ENCODE measurements around the gene FXYD3.
"Not testable (repeated sequence)": the region's sequence is repeated elsewhere in the genome, so short reads cannot be mapped to it uniquely, and the experiment has no call there.

The FXYD3 gene

DNA sequence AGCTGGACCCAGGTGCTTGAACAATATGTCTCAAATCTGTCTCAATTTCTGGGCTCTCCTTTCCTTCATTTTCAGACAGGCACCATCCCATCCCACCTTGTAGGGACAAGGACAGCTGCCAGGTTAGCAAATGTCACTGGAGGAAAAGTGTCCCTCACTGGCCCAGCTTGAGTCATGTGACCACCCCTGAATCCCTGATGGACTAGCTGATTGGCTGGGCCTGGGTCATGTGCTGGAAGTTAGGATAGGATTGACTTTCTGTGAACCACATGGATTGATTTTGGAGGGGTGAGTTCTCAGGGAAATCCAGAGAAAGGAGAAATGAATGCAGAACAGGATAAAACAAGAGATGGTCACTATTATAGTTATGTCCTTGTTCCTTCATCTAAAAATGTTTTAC is 28.2 kb upstream of the FXYD3 start:
- DNase-seq: no peak

DNA sequence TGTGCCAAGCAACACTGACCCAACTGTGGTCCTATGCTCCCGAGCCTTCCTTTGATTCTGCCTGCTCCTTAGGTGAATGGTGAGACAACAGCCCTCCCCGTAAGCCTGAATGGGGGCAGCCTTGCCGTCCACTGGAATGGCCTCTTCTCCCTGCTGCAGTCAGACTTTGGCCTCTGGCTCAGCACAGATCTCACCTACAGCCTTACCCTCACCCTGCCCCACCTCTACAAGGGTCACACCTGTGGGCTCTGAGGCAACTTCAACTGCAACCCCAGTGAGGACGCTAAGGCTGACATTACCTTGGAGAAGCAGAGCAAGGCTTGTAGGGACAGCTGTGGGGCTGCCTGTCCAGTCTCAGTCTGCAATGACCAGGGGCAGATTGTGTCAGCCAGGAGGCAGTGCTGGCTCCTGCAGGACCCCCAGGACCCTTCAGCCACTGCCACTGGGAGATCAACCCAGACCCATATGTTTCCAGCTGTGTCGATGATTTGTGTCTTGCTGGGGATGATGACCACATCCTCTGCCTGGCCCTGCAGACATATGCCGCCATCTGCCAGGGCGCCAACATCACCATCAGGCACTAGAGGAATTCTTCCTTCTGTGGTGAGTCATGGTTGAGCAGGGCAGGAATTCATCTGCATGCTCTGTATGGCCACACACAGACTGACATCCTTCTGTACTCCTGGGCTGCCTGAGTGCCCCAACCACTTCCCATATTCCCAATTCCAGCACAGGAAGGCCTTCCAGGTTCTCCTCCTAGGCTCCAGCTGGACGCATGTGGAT is 27.3 kb upstream of the FXYD3 start:
- DNase-seq: no peak

DNA sequence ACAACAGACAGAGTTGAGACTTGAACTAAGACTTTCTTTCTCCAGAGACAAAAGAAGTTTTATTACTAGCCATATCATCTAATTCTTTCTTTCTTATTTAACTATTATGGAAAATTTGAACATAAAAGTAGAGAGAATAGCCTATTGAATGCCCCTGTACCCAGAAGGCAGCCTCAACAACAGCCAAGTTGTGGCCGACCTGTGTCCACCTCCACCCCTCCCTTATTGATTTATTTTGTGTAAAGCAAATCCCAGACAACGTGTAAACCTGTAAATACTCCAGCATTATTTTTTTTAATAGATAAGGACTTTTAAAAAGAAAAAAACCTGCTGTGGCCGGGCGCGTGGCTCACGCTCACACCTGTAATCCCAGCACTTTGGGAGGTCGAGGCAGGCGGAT is 26.1 kb upstream of the FXYD3 start:
- no peak for DNase-seq

DNA sequence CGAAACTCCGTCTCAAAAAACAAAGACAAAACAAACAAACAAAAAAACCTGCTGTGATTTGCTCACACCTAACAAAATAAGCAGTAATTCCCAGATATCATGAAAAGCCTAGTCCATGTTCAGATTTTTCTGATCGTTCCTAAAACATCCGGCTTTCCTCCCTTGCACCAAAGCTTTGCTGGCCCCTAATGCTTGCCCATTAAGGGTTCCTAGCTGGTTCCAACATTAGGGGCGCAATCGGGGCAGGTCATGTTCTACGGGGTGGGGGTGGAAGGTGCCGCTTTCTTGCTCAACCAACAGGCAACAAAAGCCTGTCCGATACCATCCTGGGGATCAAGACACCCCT is 25.5 kb upstream of the FXYD3 start:
- DNase-seq: no peak

DNA sequence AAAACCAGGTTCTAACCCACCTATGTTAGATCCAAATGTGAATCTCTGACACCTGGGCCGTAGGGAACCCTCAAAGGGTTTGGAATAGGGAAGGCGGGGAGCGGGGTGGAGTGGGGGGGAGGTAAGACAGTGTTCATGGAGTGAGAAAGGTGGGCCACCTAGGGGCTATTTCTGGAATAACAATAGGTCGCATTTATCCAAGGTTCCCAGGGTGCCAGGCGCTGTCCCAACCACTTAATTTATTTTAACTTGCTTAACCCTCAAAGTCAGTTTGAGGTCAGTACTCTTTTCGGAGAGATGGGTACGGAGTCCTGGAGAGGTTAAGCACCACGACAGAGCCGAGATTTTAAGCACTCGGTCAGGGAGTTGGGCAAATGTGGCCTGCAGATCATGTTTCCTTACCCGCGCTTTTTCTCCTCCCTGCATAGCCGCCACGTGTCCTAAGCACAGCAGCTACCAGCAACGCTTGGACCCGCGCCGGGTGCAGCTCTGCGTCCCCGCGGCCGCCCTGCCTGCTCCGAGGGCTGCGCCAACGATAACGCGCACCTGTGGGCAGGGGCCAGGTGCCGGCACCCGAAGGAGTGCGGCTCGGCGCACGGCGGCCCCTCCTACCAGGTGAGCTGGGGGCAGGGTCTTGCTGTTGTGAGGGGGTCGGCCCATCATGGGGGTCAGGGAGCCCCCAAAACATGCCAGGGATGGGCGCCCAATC is 25.0 kb upstream of the FXYD3 start:
- DNase-seq: peak; percentile 61

DNA sequence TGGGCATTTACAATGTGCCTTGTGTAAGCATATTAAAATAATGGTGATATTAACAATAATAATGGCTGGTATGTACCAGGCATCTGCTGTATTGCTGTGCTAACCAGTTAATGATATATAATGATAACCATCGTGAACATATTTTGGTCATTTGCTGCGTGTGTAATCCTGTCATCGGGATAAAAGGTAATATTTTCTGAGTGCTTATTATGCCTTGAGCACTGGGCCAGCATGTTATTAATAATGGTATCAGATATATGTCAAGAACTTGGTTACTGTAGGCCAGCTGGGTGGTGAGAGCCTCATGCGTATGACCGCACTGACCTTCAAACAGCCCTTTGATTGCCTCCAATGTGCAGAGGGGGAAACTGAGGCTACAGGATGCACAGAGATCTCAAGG is 22.2 kb upstream of the FXYD3 start:
- no peak for DNase-seq

DNA sequence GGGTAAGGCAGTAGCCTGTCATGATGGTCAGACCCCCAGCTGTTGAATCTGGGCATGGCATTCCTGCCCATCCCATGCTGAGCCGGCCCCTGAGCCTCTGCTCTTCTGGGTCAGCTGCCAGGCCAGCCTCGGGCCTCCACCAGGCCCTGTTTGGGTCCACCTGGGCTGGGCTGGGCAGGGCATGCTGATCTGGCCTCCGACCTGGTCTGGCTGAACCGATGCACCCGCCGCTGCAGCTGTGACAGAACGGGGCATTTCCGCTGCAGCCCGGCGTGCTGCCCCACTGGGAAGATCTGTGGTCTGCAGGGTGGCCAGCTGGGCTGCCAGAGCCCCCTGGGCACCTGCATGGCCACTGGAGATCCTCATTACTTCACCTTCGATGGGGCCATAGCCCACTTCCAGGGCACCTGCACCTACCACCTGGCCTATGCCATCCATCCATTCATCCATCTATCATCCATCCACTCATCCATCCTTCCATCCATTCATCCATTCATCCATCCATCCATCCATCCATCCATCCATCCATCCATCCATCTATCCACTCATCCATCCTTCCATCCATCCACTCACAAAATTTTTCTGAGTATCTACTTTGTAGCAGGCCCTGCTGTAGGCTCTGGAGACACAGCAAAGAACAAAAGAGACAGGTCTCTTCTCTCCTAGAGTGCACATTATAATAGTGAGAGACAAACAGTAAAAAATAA is 21.5 kb upstream of the FXYD3 start:
- DNase-seq: no peak

DNA sequence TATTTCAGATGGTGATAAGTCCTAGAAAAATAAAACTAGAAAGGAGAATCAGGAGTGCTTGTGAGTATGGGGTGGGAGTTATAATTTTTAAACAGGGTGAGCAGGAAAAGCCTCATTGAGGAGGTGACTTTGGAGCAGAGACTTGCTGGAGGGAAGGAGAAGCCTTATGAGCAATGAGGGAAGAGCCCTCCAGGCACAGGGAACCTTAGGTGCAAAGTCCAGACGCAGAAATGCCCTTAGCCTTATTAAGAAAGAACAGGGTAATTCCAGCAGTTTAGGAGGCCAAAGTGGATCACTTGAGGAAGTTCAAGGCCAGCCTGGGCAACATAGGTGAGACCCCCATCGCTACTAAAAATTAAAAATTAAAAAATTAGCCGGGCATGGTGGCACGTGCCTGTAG is 21.0 kb upstream of the FXYD3 start:
- DNase-seq: no peak

DNA sequence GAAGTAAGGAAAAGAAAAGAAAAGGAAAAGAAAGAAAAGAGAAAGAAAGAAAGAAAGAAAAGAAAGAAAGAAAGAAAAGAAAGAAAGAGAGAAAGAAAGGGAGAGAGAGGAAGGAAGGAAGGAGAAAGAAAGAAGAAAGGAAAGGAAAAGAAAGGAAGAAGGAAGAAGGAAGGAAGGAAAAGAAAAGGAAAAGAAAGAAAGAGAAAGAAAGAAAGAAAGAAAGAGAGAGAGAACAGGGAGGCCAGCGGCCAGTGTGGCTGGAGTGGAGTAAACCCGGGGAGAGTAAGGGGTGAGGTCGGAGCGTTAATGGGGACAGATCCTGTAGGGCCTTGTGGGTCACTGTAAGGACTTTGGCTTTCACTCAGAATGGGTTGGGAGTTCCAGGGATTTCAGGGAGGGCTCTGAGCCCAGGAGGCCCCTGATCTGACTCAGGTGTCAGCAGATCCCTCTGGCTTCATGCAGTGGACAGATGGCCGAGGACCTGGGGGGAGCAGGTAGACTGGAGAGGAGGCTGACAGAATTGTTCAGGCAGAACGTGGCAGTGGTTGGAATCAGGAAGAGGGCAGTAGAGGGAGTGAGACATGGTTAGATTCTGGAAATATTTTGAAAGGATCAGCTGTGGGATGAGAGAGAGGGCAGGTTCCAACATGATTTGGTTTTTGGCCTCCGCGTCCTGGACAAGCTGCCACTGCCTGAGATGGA is 19.8 kb upstream of the FXYD3 start:
- no peak for DNase-seq

DNA sequence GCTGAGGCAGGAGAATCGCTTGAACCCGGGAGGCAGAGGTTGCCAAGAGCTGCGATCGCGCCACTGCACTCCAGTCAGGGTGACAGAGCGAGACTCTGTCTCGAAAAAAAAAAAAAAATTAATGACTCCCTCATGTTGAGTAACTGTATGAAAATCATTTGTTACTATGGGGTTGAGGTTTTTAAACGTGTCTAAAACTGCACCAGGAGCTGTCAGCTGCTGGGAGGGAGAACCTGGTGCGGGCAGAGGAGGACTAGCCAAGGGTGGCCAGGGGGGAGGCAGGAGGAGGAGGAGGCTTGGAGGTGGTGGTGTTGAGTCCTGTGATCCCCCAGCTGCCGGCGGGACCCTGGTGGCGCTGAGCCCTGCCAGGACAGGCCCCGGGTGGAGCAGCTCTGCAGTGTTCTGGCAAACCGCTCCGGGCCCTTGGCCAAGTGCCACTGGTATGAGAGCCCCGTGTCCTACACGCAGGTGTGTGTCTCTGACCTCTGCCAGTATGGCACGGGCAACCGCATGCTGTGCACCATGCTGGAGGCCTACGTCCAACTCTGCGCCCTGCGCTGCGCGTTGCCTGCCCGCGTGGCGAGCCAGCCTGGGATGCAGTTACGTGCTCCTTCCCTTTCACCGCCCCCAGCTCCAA is 17.1 kb upstream of the FXYD3 start:
- no peak for DNase-seq

DNA sequence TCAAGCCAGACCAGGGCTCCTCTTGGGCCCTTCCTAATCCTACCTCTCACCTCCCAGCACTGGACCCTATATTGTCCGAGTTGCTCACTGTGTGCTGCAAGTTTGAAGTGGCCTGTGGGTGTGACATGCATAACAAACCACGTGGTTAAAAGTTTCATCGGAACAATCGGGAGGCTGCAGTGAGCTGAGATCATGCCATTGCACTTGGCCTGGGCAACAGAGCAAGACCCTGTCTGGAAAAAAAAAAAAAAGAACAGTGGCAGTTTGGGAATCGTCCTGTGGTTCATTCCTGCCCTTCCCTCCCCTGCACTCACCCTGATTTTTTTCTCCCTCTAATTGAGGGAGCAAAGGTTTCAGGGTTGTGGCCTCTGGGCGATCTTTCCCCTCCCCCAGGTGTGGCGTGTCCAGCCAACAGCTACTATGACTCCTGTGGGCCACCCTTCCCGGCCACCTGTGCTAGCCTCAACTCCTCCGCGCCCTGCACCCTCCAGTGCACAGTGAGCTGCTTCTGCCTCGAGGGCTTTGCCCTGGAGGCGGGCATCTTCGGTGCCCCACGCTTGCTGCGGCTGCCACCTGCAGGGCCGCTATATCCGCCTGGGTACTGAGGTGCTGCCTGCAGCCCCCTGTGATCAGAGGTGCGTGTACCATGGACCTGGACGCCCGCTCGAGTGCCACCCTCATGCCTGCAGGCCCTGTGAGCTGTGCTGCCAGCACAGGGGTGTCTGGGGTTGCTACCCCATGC is 16.3 kb upstream of the FXYD3 start:
- DNase-seq: no peak

DNA sequence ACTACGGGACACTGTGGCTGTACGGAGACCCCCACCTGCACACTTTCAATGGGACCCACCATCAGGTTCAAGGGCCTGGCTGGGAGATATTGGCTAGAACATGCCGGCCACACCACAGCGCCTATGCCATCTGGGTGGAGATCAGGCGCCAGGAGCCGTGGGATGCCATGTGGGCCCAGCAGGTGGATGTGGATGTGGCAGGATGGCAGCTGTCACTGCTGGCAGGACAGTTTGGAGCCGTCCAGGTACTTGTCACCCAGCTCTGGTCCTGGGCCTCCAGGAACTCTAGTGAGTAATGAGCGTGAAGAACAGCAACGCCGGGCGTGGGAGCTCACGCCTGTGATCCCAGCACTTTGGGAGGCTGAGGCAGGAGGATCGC is 15.7 kb upstream of the FXYD3 start:
- DNase-seq: no peak

DNA sequence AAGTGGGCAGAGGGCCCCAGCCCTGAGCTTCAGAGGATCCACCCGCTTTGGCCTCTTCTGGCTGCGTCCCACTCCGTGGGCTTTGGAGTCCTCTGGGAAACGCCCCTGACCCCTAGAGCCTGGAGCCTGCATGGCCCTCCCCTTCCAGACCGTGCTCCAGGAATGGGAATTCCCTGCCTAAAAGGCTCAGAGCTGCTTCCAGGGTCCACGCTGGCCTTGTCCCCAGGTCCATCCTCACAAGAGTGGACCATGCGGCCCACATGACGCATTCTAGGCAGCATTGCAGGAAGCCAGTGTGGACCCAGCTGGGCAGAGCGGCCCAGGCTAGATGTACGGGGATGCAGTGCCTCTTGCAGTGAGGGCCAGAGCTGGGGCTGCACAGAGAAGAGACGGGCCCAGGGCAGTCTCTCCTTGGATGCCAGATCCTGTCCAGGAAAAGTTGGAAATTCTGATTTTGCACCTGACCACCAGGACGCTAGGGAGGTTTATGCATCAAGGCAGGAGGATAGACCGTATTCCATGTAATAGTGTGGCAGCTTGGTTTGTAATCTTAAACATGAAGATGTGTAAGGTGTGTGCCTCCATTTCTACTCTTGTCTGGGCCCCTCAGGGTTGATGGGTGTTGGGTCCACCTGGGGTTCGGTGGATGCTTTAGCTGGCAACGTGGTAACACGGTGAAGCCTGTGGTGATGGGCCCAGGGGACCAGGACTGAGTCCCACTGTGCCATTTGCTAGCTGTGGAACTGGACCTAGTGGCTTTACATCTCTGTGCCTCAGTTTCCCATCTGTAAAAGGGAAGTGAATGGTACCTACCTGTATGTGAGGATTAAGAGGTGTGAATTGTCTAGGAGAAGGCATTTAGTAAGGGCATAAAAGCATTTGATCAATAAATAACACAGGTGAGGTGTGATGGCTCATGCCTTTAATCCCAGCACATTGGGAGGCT is 14.8 kb upstream of the FXYD3 start:
- no peak for DNase-seq

DNA sequence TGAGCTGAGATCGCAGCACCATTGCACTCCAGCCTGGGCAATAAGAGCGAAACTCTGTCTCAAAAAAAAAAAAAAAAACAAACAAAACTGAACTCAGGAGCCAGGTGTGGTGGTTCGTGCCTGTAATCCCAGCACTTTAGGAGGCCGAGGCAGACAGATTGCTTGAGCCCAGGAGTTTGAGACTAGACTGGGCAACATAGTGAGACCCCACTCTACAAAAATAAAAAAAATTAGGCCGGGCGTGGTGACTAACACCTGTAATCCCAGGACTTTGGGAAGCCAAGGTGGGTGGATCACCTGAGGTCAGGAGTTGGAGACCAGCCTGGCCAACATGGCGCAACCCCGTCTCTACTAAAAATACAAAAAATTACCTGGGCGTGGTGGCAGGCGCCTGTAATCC is 13.7 kb upstream of the FXYD3 start:
- not testable (repeated sequence) for DNase-seq

DNA sequence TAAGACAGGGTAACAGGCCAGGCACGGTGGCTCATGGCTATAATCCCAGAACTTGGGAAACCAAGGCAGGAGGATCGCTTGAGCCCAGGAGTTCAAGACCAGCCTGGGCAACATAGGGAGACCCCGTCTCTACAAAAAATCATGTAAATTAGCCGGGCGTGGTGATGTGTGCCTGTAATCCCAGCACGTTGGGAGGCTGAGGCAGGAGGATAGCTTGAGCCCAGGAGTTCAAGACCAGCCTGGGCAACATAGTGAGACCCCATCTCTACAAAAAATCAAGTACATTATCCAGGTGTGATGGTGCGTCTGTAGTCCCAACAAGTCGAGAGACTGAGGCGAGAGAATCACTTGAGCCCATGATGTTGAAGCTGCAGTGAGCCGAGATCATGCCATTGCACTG is 12.0 kb upstream of the FXYD3 start:
- not testable (repeated sequence) for DNase-seq

DNA sequence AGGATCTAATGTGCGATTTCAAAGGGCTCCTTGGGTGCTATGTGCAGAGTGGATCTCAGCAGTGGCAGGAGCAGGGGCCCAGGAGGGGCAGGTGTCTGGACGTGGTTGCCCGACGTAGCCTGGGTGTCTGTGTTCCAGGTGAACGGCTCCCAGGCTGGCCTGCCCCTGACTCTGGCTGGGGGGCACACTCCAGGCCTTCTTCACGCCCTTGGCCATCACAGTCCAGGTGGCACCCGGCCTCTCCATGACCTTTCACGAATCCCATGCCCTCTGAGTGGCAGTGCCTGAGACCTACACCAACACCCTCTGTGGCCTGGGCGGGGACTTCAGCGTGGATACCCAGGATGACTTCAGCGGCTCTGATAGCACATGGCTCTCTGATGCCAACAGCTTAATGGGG is 11.3 kb upstream of the FXYD3 start:
- DNase-seq: no peak

DNA sequence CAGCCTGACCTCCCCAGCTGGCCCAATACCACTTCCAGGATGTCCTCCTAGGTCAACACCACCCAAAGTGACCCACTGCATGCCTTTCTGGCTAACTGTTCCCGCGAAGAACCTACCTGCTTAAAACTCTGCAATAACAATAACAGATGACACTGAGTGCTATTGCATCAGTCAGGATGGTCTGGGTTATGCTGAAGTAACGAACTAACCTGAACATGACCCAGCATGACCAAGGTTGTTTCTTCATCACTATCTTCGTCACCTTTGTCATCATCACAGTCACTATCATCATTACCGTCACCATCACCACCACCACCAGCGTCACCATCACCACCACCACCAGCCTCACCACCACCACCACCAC is 10.6 kb upstream of the FXYD3 start:
- no peak for DNase-seq

DNA sequence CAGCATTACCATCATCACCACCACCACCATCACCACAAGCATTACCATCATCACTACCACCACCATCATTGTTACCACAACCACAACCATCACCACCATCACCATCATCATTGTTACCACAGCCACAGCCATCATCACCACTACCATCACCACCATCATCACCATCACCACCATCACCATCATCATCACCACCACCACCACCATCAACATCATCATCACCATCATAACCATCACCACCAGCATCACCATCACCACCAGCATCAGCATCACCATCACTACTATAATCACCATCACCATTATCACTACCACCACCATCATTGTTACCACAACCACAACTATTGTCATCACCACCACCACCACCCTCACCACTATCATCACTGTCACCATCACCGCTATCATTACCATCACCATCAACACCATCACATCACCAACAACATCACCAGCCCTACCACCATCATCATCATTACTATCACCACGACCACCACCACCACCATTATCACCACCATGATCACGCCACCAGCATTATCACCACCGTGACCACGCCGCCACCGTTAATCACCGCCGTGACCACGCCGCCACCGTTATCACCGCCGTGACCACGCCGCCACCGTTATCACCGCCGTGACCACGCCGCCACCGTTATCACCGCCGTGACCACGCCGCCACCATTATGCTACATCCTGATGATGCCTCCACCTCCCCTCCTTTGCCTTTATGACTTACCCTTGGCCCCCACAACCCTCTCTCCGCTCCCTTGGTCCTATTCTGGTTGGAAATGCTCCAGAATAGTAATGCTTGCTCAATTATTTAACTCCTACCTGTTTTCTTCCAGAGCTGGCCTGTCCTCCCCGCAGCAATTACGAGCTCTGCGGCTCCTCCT is 10.0 kb upstream of the FXYD3 start:
- DNase-seq: no peak

DNA sequence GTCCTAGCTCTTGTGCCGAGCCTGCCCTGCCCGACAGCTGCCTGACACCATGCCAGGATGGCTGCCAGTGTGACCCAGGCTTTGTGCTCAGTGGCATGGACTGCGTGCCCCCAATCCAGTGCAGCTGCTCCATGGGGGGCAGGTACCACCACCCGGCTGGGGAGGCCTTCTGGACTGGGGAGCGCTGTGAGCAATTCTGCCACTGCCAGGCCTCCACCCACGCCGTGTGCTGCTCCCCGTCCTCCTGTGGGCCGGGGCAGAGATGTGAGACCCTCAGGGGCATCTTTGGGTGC is 9.4 kb upstream of the FXYD3 start:
- DNase-seq: no peak

DNA sequence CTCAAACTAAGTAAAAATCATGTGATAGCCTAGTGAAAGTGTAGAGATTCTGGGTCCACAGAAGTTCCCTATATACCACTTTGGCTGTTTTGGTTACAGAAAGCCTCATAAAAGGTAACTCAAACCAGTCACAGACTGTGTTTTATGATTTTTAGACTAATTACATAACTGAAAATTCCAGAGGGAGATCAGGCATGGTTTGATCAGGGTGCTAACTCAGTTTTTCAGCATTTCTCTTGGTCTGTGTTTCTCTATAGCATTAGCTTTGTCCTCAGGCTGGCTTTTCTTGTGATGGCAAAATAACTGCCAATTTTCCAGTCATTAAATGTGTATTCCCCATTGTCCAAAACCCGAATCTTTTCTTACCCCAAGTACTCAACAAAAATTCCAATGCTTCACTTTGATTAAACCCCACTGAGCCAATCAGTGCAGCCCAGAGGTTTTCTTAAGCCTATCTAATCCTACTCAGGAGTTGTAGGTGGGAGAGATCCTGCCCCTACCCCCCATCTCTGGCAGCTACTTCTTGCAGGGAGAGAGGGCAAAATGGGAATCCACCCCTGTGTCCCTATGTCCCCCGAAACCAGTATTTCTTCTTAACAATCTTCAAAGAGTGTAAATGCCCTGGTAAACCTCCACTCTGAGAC is 8.6 kb upstream of the FXYD3 start:
- DNase-seq: no peak

All from CD4-positive, alpha-beta T cell treated with Interleukin-17A for 1 hour (primary cell).